Measurements from ENCODE around the gene CEACAM19.

CEACAM19 gene

GRCh38 chr19:44732235-44733014, 61.1 kb downstream of the CEACAM19 start:
- H3K4me3 ChIP-seq (ENCODE audit: low read depth, low read length) = no peak overlapping the region
- TF ChIP-seq MYC (IDR thresholded peaks at IDR 0.05; ENCODE audit: low read depth, low read length) (no peak), MAX (IDR thresholded peaks at IDR 0.05; ENCODE audit: low read depth, low read length) (no peak), POLR2A (IDR thresholded peaks at IDR 0.05; ENCODE audit: extremely low read depth, insufficient read length) (no peak), CTCF (IDR thresholded peaks at IDR 0.05; ENCODE audit: low read depth, low read length) (no peak)
- DNase-seq (ENCODE audit: low read depth) = no peak
